A673 (cell line): ENCODE results near the gene PNN.

Source experiments
- EZH2 ChIP-seq: fragments of 200-600 bp; sonication (generic); IDR thresholded peaks from 2 replicates; pipeline ENCODE4 v1.6.1; 2017; ENCODE audit warnings: borderline replicate concordance, low read depth, mild to moderate bottlenecking, mixed read lengths, antibody characterized with exemption, low read length; ENCODE audit not compliant: poor library complexity, severe bottlenecking
- TF ChIP-seq, protein P1 (sequence below): fragments of 300-800, 200-600 bp; sonication (generic); conservative IDR thresholded peaks from 2 replicates; pipeline ENCODE4 v1.5.1; 2017; ENCODE audit warnings: low read depth, mild to moderate bottlenecking, antibody characterized with exemption, low read length, moderate library complexity, mixed read lengths

DNA sequence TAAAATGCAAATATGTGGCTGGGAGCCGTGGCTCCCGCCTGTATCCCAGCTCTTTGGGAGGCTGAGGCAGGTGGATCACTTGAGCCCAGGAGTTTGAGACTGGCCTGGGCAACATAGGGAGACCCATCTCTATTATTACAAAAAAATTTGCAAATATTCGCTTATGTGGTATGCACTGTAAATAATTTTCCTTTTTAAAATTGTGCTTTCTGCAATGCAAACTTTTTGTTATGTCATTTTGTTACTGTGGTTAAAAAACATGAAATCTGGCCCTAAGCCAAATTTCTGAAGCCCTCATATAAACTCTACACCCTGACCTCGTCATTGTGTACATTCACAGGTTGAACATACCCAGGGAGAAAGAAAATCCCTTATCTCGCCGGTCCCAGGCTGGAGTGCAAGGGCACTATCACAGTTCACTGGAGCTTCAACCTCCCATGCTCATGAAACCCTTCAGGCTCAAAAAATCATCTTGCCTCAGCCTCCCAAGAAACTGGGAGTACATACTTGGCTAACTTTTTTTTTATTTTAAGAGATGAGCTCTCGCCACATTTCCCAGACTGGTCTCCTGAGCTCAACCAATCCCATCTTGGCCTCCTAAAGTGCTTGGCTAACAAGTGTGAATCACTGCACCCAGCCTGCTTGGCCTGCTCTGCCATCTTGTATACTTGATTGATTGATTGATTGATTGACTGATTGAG, 29.6 kb upstream of the PNN start:
- TF ChIP-seq, protein P1, sequence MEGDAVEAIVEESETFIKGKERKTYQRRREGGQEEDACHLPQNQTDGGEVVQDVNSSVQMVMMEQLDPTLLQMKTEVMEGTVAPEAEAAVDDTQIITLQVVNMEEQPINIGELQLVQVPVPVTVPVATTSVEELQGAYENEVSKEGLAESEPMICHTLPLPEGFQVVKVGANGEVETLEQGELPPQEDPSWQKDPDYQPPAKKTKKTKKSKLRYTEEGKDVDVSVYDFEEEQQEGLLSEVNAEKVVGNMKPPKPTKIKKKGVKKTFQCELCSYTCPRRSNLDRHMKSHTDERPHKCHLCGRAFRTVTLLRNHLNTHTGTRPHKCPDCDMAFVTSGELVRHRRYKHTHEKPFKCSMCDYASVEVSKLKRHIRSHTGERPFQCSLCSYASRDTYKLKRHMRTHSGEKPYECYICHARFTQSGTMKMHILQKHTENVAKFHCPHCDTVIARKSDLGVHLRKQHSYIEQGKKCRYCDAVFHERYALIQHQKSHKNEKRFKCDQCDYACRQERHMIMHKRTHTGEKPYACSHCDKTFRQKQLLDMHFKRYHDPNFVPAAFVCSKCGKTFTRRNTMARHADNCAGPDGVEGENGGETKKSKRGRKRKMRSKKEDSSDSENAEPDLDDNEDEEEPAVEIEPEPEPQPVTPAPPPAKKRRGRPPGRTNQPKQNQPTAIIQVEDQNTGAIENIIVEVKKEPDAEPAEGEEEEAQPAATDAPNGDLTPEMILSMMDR, result no peak
- TF ChIP-seq EZH2, result no peak
